ENCODE measurements around the gene LRRC8D.

LRRC8D gene

GRCh38 chr1:89949991-89950624, 129.3 kb downstream of the LRRC8D start:
- no peaks in the 10 kb centered on the region for H3K79me2 ChIP-seq (ENCODE audit: insufficient read depth, low read length)
- no peaks in the 10 kb centered on the region for H3K9me3 ChIP-seq (ENCODE audit: insufficient read depth, low read depth, low read length)
- H4K20me1 ChIP-seq (ENCODE audit: insufficient read depth, low read length, poor library complexity, severe bottlenecking) = no peaks in the 10 kb centered on the region
- 0 out of 2 replicates have a peak, but pooled peaks cover 4% of the 10 kb centered on the region for H3F3A ChIP-seq (ENCODE audit: low read depth)
- H3K9ac ChIP-seq (ENCODE audit: low read depth, low read length, poor library complexity, severe bottlenecking) = no peak overlapping the region
- H3K4me3 ChIP-seq (ENCODE audit: low read length, poor library complexity, severe bottlenecking) = no peak overlapping the region
- no peaks in the 10 kb centered on the region for H3K9me2 ChIP-seq (replicated peaks; ENCODE audit: low read depth, low read length)
- no peaks in the 10 kb centered on the region for H3K27me3 ChIP-seq (ENCODE audit: insufficient read depth, low read length, poor library complexity, severe bottlenecking)
- H2AFZ ChIP-seq (ENCODE audit: low read length) = no peak overlapping the region
- TF ChIP-seq EZH2phosphoT487 (IDR thresholded peaks at IDR 0.05; ENCODE audit: borderline replicate concordance) = no peak
- no peak for TF ChIP-seq CTCF (conservative IDR thresholded peaks at IDR 0.05; ENCODE audit: low read length)
- no peak overlapping the region for H3K4me2 ChIP-seq (ENCODE audit: low read depth, low read length, poor library complexity, severe bottlenecking)
- peaks cover 22% of the 10 kb centered on the region for H3K4me1 ChIP-seq (ENCODE audit: insufficient read depth, low read length, poor library complexity, severe bottlenecking)
- no peaks in the 10 kb centered on the region for H3K36me3 ChIP-seq (ENCODE audit: insufficient read depth, low read length)

GRCh38 chr1:89950703-89951102, 129.9 kb downstream of the LRRC8D start:
- Histone ChIP-seq H3K4me1 (ENCODE audit: insufficient read depth, low read length, poor library complexity, severe bottlenecking) (peaks cover 25% of the 10 kb centered on the region), H3K4me2 (ENCODE audit: low read depth, low read length, poor library complexity, severe bottlenecking) (no peak overlapping the region), H4K20me1 (ENCODE audit: insufficient read depth, low read length, poor library complexity, severe bottlenecking) (no peaks in the 10 kb centered on the region)

GRCh38 chr1:89951766-89952604, 131.2 kb downstream of the LRRC8D start:
- H3K4me1 ChIP-seq (ENCODE audit: insufficient read depth, low read length, poor library complexity, severe bottlenecking) = peaks cover 36% of the 10 kb centered on the region
- no peak overlapping the region for H3K9ac ChIP-seq (ENCODE audit: low read depth, low read length, poor library complexity, severe bottlenecking)
- no peaks in the 10 kb centered on the region for H3K9me2 ChIP-seq (replicated peaks; ENCODE audit: low read depth, low read length)
- H3K4me3 ChIP-seq (ENCODE audit: low read length, poor library complexity, severe bottlenecking) = no peak overlapping the region
- TF ChIP-seq CTCF (conservative IDR thresholded peaks at IDR 0.05; ENCODE audit: low read length) (no peak), EZH2phosphoT487 (IDR thresholded peaks at IDR 0.05; ENCODE audit: borderline replicate concordance) (no peak)
- H3K9me3 ChIP-seq (ENCODE audit: insufficient read depth, low read depth, low read length) = no peaks in the 10 kb centered on the region
- H2AFZ ChIP-seq (ENCODE audit: low read length) = no peak overlapping the region
- H3K36me3 ChIP-seq (ENCODE audit: insufficient read depth, low read length) = no peaks in the 10 kb centered on the region
- no peaks in the 10 kb centered on the region for H3K27me3 ChIP-seq (ENCODE audit: insufficient read depth, low read length, poor library complexity, severe bottlenecking)
- H3K79me2 ChIP-seq (ENCODE audit: insufficient read depth, low read length) = no peaks in the 10 kb centered on the region
- 0 out of 2 replicates have a peak, but pooled peaks cover 4% of the 10 kb centered on the region for H3F3A ChIP-seq (ENCODE audit: low read depth)
- no peak overlapping the region for H3K4me2 ChIP-seq (ENCODE audit: low read depth, low read length, poor library complexity, severe bottlenecking)
- H4K20me1 ChIP-seq (ENCODE audit: insufficient read depth, low read length, poor library complexity, severe bottlenecking) = no peaks in the 10 kb centered on the region

More at GRCh38 chr1:89950703-89951102, 129.9 kb downstream of the LRRC8D start:
- no peaks in the 10 kb centered on the region for H3K79me2 ChIP-seq (ENCODE audit: insufficient read depth, low read length)
- 0 out of 2 replicates have a peak, but pooled peaks cover 4% of the 10 kb centered on the region for H3F3A ChIP-seq (ENCODE audit: low read depth)
- H3K9me2 ChIP-seq (replicated peaks; ENCODE audit: low read depth, low read length) = no peaks in the 10 kb centered on the region
- H3K36me3 ChIP-seq (ENCODE audit: insufficient read depth, low read length) = no peaks in the 10 kb centered on the region
- no peaks in the 10 kb centered on the region for H3K27me3 ChIP-seq (ENCODE audit: insufficient read depth, low read length, poor library complexity, severe bottlenecking)
- no peak overlapping the region for H3K4me3 ChIP-seq (ENCODE audit: low read length, poor library complexity, severe bottlenecking)
- no peaks in the 10 kb centered on the region for H3K9me3 ChIP-seq (ENCODE audit: insufficient read depth, low read depth, low read length)
- no peak overlapping the region for H3K9ac ChIP-seq (ENCODE audit: low read depth, low read length, poor library complexity, severe bottlenecking)
- H2AFZ ChIP-seq (ENCODE audit: low read length) = no peak overlapping the region
- no peak for TF ChIP-seq EZH2phosphoT487 (IDR thresholded peaks at IDR 0.05; ENCODE audit: borderline replicate concordance)
- no peak for TF ChIP-seq CTCF (conservative IDR thresholded peaks at IDR 0.05; ENCODE audit: low read length)
